T-helper 17 cell (primary cell): ENCODE results near the gene DUSP6. TPM values are rescaled to one million over a fixed set of nuclear protein-coding genes. Genes with fewer than 3 reads are reported as not detected.

ENCODE experiments used
- ATAC-seq: fragments of 150-1000 bp; cut with Tn5 transposase; 2 replicates; pipeline ENCODE4 v1.10.0; 2021; ENCODE audit warnings: mild to moderate bottlenecking, moderate library complexity
- DNase-seq, 3 donors: peaks; one replicate each; pipeline versions ENCODE4 v3.0.0 to v3.0.0-alpha.2; 2020 to 2021
- H3K9me3 ChIP-seq: one replicate; pipeline ENCODE4 v1.7.0; 2013; ENCODE audit warnings: low read length, mild to moderate bottlenecking; ENCODE audit not compliant: control insufficient read depth, poor library complexity, severe bottlenecking
- H3K27ac Mint-ChIP-seq: one replicate; pipeline ENCODE4 v1.8.0; 2022; ENCODE audit warnings: mild to moderate bottlenecking, moderate library complexity, mixed read lengths
- H3K27me3 Mint-ChIP-seq: one replicate; pipeline ENCODE4 v1.8.0; 2022; ENCODE audit warnings: mixed read lengths
- H3K36me3 Mint-ChIP-seq: one replicate; pipeline ENCODE4 v1.8.0; 2022; ENCODE audit warnings: low read depth, mixed read lengths
- H3K4me1 Mint-ChIP-seq: one replicate; pipeline ENCODE4 v1.8.0; 2022; ENCODE audit warnings: mild to moderate bottlenecking, mixed read lengths
- H3K4me3 Mint-ChIP-seq: one replicate; pipeline ENCODE4 v1.8.0; 2022; ENCODE audit warnings: mild to moderate bottlenecking, moderate library complexity, mixed read lengths
- total RNA-seq, 4 donors: library from RNA in 2 of 4; stranded (reverse) in 2 of 4; gene quantifications; one replicate each; pipeline ENCODE4 v1.2.3 and lab custom pipeline; 2022 to 2026

The DUSP6 gene
- total RNA-seq, 2 donors from 2014 or later = 15.5 to 37.7 TPM

- Mint-ChIP-seq H3K27ac (peak overlapping the region; percentile 87), H3K36me3 (no peaks in the 10 kb centered on the region), H3K27me3 (no peaks in the 10 kb centered on the region), H3K4me3 (peak overlapping the region; percentile 95), H3K4me1 (peaks cover 29% of the 10 kb centered on the region)
- ATAC-seq = peak; percentile 10
- DNase-seq = peak in 1 of 3 donors; percentile 22
- H3K9me3 ChIP-seq = no peaks in the 10 kb centered on the region
These were observed 1.0 kb upstream of the DUSP6 start for GRCh38 chr12:89353188-89353822.

- Mint-ChIP-seq H3K36me3 (no peaks in the 10 kb centered on the region), H3K27me3 (no peaks in the 10 kb centered on the region), H3K4me1 (peaks cover 29% of the 10 kb centered on the region), H3K4me3 (peak overlapping the region; percentile 95), H3K27ac (peak overlapping the region; percentile 87)
- ATAC-seq (no peak), DNase-seq (no peak)
- H3K9me3 ChIP-seq = no peaks in the 10 kb centered on the region
These were observed 134 bp downstream of the DUSP6 start for GRCh38 chr12:89352242-89352491.

- Mint-ChIP-seq H3K4me3 (peak overlapping the region; percentile 95), H3K27me3 (no peaks in the 10 kb centered on the region), H3K4me1 (peaks cover 29% of the 10 kb centered on the region), H3K27ac (peak overlapping the region; percentile 87), H3K36me3 (no peaks in the 10 kb centered on the region)
- H3K9me3 ChIP-seq = no peaks in the 10 kb centered on the region
- ATAC-seq (peak; percentile 45), DNase-seq (peak; percentile 18 to 29 (median 23))
These were observed 636 bp downstream of the DUSP6 start for GRCh38 chr12:89351489-89352241.

- peak overlapping the region; percentile 95 for H3K4me3 Mint-ChIP-seq
- no peaks in the 10 kb centered on the region for H3K36me3 Mint-ChIP-seq
- peaks cover 36% of the 10 kb centered on the region for H3K4me1 Mint-ChIP-seq
- H3K9me3 ChIP-seq = no peaks in the 10 kb centered on the region
- ATAC-seq (no peak), DNase-seq (no peak)
- H3K27me3 Mint-ChIP-seq = no peaks in the 10 kb centered on the region
- H3K27ac Mint-ChIP-seq = peak overlapping the region; percentile 87
These were observed 1.4 kb downstream of the DUSP6 start for GRCh38 chr12:89350630-89351488.

GRCh38 chr12:89350260-89350629, 2.1 kb downstream of the DUSP6 start:
- Mint-ChIP-seq H3K4me3 (peak overlapping the region; percentile 95), H3K4me1 (peaks cover 39% of the 10 kb centered on the region), H3K27me3 (no peaks in the 10 kb centered on the region), H3K36me3 (no peaks in the 10 kb centered on the region), H3K27ac (peak overlapping the region; percentile 87)
- ATAC-seq = no peak
- no peak for DNase-seq
- H3K9me3 ChIP-seq = no peaks in the 10 kb centered on the region

- H3K9me3 ChIP-seq = no peaks in the 10 kb centered on the region
- no peak overlapping the region for H3K27ac Mint-ChIP-seq
- no peaks in the 10 kb centered on the region for H3K36me3 Mint-ChIP-seq
- peak overlapping the region; percentile 95 for H3K4me3 Mint-ChIP-seq
- no peak for DNase-seq
- no peak for ATAC-seq
- no peaks in the 10 kb centered on the region for H3K27me3 Mint-ChIP-seq
- peaks cover 39% of the 10 kb centered on the region for H3K4me1 Mint-ChIP-seq
These were observed 2.5 kb downstream of the DUSP6 start for GRCh38 chr12:89349814-89350213.

- H3K4me1 Mint-ChIP-seq = peaks cover 36% of the 10 kb centered on the region
- H3K4me3 Mint-ChIP-seq = peak overlapping the region; percentile 50
These were observed 3.2 kb downstream of the DUSP6 start for GRCh38 chr12:89348894-89349699.

GRCh38 chr12:89347325-89347829, 4.9 kb downstream of the DUSP6 start:
- peaks cover 32% of the 10 kb centered on the region for H3K4me1 Mint-ChIP-seq
- peak overlapping the region; percentile 73 for H3K27ac Mint-ChIP-seq
- no peaks in the 10 kb centered on the region for H3K27me3 Mint-ChIP-seq
- H3K4me3 Mint-ChIP-seq = no peak overlapping the region
- H3K9me3 ChIP-seq = no peaks in the 10 kb centered on the region
- H3K36me3 Mint-ChIP-seq = peaks cover 2% of the 10 kb centered on the region
- ATAC-seq = no peak
- no peak for DNase-seq

More at GRCh38 chr12:89348894-89349699, 3.2 kb downstream of the DUSP6 start:
- no peak for ATAC-seq
- Mint-ChIP-seq H3K27me3 (no peaks in the 10 kb centered on the region), H3K27ac (no peak overlapping the region), H3K36me3 (no peaks in the 10 kb centered on the region)
- no peaks in the 10 kb centered on the region for H3K9me3 ChIP-seq
- DNase-seq = no peak

GRCh38 chr12:89346741-89347324, 5.5 kb downstream of the DUSP6 start:
- no peak for ATAC-seq
- peak overlapping the region; percentile 91 for H3K4me3 Mint-ChIP-seq
- H3K36me3 Mint-ChIP-seq = peaks cover 2% of the 10 kb centered on the region
- no peaks in the 10 kb centered on the region for H3K9me3 ChIP-seq
- peak overlapping the region; percentile 73 for H3K27ac Mint-ChIP-seq
- no peaks in the 10 kb centered on the region for H3K27me3 Mint-ChIP-seq
- peaks cover 27% of the 10 kb centered on the region for H3K4me1 Mint-ChIP-seq
- no peak for DNase-seq

GRCh38 chr12:89345830-89346740, 6.2 kb downstream of the DUSP6 start:
- H3K27me3 Mint-ChIP-seq = no peaks in the 10 kb centered on the region
- no peaks in the 10 kb centered on the region for H3K9me3 ChIP-seq
- H3K4me3 Mint-ChIP-seq = peak overlapping the region; percentile 91
- peaks cover 23% of the 10 kb centered on the region for H3K4me1 Mint-ChIP-seq
- DNase-seq (no peak), ATAC-seq (peak; percentile 76)
- peak overlapping the region; percentile 73 for H3K27ac Mint-ChIP-seq
- H3K36me3 Mint-ChIP-seq = peaks cover 2% of the 10 kb centered on the region

- DNase-seq = no peak
- peaks cover 16% of the 10 kb centered on the region for H3K4me1 Mint-ChIP-seq
These were observed 6.9 kb downstream of the DUSP6 start for GRCh38 chr12:89345376-89345775.

GRCh38 chr12:89344862-89345202, 7.5 kb downstream of the DUSP6 start:
- DNase-seq = no peak
- no peaks in the 10 kb centered on the region for H3K9me3 ChIP-seq
- Mint-ChIP-seq H3K27ac (no peak overlapping the region), H3K36me3 (peaks cover 2% of the 10 kb centered on the region), H3K27me3 (no peaks in the 10 kb centered on the region), H3K4me3 (no peak overlapping the region), H3K4me1 (peaks cover 14% of the 10 kb centered on the region)
- no peak for ATAC-seq

More at GRCh38 chr12:89345376-89345775, 6.9 kb downstream of the DUSP6 start:
- Mint-ChIP-seq H3K4me3 (no peak overlapping the region), H3K27me3 (no peaks in the 10 kb centered on the region), H3K27ac (no peak overlapping the region), H3K36me3 (peaks cover 2% of the 10 kb centered on the region)
- no peak for ATAC-seq
- H3K9me3 ChIP-seq = no peaks in the 10 kb centered on the region
